Stimulated activated naive CD8-positive, alpha-beta T cell treated with anti-CD3 and anti-CD28 coated beads, Interleukin-15, Interleukin-2, amounts not matched to agents 100 U/mL and 50 U/mL, for 24 hours (primary cell): Measurements from ENCODE around the gene CAPN9.
"Not testable (repeated sequence)": the region's sequence is repeated elsewhere in the genome, so short reads cannot be mapped to it uniquely, and the experiment has no call there.

Experiments used
- ATAC-seq: fragments of 150-1000 bp; cut with Tn5 transposase; one replicate; pipeline ENCODE4 v1.10.0; 2021
- DNase-seq: peaks from one replicate; pipeline ENCODE4 v3.0.0; 2021

Gene CAPN9, protein sequence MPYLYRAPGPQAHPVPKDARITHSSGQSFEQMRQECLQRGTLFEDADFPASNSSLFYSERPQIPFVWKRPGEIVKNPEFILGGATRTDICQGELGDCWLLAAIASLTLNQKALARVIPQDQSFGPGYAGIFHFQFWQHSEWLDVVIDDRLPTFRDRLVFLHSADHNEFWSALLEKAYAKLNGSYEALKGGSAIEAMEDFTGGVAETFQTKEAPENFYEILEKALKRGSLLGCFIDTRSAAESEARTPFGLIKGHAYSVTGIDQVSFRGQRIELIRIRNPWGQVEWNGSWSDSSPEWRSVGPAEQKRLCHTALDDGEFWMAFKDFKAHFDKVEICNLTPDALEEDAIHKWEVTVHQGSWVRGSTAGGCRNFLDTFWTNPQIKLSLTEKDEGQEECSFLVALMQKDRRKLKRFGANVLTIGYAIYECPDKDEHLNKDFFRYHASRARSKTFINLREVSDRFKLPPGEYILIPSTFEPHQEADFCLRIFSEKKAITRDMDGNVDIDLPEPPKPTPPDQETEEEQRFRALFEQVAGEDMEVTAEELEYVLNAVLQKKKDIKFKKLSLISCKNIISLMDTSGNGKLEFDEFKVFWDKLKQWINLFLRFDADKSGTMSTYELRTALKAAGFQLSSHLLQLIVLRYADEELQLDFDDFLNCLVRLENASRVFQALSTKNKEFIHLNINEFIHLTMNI

DNA sequence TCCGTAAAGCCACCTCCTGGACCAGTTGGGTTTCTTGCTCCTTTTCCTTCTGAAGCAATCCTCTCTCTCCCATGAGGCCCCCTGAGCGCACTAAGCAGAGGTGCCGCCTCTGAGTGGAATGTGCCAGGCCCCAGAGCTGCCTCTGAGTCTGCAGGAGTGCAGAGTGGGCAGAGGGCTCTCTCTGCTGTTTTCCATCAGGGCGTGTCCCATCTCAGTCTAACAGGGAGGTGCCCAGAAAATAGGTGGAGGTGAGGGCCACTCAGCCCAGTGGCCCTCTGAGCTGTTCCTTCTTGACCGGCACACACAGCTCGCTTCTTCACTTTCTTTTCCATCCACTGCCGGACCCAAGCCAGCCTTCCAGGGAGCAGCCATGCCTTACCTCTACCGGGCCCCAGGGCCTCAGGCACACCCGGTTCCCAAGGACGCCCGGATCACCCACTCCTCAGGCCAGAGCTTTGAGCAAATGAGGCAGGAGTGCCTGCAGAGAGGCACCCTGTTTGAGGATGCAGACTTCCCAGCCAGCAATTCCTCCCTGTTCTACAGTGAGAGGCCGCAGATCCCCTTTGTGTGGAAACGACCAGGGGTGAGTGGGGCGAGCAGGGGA, at the start of gene CAPN9:
Gene CAPN9, plus strand, starts transcription at position 262 of the 604 bp plus-strand sequence. Its CDS starts 109 bp downstream, at position 371.
- ATAC-seq (no peak), DNase-seq (no peak)

DNA sequence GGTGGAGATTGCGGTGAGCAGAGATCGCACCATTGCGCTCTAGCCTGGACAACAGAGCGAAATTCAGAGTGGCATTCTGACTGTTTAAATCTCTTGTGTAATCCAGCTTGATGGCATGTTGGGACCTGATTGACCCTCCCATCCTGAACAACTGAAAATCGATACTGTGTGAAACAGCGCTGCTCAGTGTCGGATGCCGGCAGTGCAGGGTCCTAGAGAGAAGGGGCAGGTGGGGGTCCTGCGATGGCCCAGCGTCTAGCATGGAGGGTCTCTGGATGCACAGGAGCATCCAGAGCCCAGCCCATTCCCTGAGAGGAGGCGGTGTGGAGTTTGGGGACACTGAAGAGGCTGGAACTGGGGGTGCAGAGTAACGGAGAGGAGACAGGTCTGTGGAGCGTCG, 49.1 kb upstream of the CAPN9 start:
- no peak for DNase-seq
- no peak for ATAC-seq

DNA sequence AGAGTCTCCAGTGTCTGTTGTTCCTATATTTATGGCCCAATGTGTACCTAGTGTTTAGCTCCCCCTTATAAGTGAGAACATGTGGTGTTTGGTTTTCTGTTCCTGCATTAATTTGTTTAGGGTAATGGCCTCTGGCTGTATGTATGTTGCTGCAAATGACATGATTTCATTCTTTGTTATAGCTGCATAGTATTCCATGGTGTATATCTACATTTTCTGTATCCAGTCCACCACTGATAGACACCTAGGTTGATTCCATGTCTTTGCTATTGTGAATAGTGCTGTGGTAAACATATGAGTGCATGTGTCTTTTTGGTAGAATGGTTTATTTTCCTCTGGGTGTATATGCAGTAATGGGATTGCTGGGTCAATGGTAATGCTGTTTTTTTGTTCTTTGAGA, 48.2 kb upstream of the CAPN9 start:
- DNase-seq, ATAC-seq: not testable (repeated sequence)

DNA sequence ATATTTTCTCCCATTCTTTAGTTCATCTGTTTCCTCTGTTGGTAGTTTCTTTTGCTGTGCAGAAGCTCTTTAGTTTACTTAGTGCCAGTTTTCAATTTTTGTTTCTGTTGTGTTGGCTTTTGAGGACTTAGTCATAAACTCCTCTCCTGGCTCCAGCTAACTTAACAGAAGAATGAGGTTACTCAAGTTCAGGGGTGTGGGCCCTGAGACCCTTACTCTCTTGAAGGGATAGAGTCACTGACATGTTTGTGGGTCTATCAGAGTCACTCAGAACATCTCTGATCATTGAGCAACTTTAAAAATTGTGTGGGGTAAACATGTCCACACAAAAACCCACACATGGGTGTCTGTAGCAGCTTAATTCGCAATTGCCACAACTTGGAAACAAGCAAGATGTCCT, 47.5 kb upstream of the CAPN9 start:
- DNase-seq (no peak), ATAC-seq (no peak)

DNA sequence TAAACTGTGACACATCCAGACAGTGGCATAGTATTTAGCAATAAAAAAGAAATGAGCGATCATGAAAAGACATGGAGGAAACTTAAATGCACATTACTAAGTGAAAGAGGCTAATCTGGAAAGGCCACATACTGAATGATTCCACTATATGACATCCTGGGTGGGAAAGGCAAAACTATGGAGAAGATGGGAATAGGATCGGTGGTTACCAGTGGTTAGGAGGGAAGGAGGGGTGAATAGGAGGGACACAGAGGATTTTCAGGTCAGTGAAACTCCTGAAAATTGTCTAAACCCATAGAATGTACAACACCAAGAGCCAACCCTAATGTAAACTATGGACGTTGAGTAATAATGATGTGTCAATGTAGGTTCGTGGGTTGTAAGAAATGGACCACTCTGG, 47.1 kb upstream of the CAPN9 start:
- ATAC-seq: no peak
- DNase-seq: no peak

DNA sequence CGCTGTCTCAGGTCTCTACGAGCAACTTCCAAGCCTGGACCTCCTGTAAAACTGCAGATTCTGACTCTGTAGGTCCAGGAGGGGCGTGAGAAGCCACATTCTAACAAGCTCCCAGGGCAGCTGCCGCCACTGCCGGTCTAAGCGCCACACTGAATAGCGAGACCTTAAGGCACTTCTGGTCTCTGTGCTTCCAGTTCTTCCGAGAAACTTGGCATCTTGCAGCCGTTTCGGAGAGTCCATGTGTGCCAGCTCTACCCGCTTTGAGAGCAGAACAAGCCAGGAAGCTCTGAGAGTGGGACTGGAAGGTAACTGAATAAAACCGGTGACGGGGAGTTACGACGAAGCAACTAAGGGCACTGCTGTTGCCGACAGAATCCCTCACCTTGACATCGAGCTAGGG, 45.8 kb upstream of the CAPN9 start:
- ATAC-seq (no peak), DNase-seq (no peak)

DNA sequence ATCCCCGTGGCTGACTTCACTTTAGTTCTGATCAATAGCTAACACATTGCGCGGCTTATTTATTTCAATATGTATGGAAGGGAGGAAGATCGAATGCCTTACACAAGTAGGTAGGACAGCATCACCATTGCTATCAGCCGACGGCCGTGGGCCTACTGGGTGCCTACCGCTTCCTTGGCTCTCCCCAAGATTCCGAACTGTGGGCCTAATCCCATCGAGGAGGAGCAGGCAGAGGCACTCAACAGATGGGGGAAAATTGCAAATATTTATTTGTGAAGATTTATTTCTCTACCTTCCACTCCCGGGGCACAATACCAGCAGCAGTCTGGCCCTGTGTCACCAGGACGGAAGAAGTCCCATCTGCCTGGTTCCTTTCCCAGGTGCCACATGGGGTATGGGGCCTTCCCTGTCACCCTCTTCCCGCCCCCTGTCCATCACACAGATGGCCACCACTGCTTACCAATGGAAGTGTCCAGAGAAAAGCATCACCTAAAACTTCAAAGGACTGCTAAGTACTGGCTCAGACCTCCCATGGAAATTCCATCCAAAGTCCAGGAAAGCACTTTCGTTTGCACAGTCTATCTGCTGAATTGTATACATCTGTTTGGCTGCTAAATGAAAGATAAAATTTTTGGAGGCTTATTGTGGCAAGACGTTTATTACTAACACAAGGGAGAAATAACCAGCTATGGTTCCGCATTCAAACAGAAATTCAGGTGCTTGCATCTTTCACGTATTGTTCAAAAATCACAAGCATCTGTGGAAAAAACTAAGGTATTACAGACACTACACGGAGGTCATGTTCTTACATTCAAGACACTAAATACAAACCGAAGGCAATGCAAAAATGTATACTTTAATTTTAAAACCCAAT, 45.1 kb upstream of the CAPN9 start:
- ATAC-seq (no peak), DNase-seq (no peak)

DNA sequence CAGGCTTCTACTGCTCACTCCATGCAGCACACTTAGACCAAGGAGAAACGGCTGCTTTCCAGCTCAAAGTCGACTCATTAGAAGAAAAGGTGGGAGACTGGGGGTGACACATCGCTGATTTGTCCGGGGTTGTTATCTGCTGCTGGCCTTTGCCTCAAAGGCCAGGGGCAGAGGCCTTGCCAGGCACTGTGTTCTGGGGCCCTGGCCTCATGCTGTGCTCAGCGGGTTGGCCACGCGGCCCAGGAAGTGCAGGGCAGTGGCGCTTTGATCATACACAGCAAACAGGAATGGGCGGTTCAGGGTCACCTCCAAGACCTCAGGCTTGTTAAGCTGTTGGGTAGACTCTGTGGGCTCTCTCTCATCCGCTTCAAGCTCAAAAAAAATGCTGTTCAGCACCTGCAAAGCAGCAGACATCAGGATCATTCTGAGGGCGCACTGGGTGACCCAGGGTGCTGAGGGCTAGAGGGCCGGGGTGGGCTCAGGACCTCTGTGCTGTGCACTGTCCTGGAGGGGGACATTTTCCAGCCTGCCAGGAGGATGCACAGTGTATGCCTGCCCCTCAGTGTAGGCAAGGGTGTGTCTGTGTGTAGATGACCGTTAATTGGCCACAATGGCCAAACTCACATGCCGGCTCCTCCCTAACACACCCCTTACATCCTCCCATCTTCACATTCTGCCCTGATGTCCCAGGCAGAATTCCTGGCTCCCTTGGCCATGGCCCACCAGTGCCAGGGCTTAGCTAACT, 44.1 kb upstream of the CAPN9 start:
- ATAC-seq: no peak

DNA sequence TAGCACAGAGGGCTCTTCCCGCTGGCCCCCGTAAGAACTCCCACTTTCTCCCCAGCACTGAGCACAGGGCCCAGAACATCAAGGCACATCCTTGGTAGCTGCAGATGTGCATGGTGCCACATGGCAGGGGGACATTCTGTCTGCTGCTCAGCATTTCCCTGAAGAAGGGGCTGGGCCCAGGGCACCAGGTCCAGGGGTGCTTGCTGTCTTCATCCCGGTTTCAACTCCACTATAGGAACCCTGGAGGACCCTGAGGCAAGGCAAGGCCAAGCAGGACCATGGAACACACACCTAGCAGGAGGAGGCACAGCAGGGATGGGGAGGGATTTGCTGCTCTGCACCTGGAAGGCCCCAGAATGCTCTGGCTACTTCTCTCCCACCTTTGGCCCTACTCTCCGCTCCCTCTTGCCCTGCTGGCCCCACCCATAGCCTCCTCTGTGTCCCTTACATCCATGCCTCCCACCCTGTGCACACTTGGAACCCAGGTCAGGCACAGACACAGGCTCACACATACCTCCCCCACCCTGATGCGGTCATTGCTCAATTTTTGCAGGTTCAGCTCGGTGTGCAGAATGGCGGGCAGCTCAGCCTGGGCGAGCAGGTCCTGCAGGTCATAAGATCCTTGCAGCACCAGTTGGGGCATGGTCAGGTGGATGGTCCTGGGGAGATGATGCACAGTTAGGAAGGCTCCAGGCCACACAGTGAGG, 43.4 kb upstream of the CAPN9 start:
- no peak for DNase-seq
- no peak for ATAC-seq

More for the DNA sequence above, 44.1 kb upstream of the CAPN9 start:
- DNase-seq: no peak

DNA sequence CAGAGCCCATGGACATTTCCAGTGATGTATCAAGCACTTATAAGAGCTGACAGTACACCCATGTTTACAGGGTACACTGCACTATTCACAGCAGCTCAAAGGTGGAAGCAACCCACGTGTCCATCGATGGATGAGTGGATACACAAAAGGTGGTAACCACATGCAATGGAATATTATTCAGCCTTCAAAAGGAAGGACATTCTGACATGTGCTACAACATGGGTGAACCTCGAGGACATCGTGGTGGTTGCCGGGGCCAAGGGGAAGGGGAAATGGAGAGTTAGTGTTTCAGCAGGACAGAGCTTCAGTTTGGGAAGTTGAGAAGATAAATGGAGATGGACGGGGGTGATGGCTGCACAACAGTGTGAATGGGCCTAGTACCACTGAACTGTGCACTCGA, 42.4 kb upstream of the CAPN9 start:
- no peak for DNase-seq
- ATAC-seq: no peak

DNA sequence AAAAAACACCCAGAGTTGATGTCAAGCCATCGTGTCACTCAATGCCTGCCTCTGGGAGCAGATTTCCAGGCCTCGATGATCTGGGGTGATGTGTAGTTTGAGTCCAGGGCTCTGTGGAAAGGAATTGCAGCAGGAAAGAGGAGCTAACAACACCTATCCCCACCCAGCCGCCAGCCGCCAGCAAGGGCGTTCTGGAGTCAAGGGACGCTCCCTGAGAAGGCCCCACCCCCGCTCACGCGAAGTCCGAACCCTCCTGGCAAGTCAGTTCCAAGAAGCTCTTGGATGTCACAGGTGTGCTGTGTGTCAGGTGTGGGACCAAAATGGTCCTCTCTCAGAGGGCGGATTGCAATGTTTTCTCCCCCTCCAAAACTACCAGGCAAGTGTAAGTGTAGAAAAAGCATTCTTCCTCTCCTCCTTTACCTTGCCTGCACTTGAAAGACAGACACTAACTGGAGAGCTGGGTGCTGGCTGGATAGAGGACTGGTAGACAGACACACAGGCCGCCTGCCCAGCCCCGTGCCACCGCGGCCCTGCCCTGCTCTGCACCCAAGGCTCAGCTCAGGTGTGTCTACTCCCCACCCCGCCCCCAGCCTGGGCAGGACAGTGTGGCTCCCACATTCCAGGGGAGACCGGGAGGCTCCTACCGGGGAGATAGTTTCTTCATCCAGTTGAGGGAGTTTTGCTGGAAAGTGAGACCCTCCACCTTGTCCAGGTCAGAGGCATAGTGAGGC, 41.7 kb upstream of the CAPN9 start:
- DNase-seq (no peak), ATAC-seq (no peak)

DNA sequence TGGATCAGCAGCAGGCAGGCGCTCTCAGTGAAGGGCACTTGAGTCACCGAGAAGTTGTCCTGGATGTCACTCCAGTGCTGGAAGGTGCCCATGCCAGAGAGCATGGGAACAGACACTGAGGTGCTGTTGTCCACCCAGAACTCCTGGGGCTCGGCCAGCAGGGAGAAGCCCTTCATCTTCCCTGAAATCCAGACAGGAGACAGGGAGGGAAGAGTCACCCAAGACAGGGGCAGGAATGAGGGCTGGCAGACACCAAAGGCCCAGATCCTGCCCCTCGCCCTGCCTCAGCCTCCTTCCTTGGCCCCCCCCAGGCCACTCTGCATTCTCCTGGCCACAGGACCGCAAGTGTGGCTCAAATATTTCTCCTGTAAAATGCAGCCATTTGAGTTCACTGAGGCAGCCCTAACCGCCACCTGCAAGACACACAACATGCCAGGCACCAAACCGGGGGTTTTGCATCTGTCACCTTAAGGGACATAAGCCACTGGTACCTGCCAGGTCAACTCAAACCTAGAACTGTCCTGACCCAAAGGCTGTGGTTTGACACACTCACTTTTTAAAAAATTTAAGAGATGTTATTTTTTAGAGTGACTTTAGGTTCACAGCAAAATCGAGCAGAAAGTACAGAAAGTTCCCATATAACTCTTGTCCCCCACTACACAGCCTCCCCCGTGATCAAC, 41.0 kb upstream of the CAPN9 start:
- DNase-seq (no peak), ATAC-seq (no peak)

DNA sequence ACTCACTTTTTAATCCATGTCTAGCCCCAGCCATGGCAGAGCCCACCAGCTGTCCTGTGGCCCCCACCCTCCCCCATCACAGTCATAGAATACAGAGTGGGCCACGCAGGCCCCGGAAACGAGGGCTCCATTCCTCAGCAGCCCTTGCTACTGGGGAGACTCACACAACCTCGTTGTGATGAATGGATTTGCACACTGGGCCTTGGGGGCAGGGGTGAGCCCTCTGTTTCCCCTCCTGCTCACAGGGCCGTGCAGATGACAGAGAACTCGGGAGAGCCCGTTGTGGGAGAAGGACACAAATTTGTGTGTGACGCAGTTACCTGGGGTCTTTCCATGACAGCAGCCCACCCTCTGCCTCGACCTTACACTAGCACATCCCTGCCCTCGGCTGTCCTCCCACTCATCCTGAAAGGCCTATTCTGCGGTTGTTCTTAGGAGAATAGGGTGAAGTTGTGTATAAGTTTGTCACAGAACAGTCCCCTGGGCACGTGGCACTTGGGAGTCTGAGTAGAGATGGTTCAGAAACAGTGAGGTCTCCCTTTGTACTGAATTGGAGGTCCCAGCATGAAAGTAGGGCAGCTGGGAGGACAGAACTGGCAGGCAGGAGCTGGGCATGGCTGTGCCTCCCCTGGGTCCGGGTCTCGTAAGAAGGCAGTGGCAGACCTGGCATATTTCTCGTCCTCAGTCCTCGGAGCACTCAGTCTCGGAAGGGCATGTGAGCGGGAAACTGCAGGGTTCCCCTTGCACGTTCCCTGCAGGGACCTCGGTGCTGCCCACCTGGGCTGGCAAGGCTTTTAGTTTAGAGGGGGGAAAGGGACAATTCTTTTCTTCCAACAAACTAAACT, 40.1 kb upstream of the CAPN9 start:
- ATAC-seq (no peak), DNase-seq (no peak)

DNA sequence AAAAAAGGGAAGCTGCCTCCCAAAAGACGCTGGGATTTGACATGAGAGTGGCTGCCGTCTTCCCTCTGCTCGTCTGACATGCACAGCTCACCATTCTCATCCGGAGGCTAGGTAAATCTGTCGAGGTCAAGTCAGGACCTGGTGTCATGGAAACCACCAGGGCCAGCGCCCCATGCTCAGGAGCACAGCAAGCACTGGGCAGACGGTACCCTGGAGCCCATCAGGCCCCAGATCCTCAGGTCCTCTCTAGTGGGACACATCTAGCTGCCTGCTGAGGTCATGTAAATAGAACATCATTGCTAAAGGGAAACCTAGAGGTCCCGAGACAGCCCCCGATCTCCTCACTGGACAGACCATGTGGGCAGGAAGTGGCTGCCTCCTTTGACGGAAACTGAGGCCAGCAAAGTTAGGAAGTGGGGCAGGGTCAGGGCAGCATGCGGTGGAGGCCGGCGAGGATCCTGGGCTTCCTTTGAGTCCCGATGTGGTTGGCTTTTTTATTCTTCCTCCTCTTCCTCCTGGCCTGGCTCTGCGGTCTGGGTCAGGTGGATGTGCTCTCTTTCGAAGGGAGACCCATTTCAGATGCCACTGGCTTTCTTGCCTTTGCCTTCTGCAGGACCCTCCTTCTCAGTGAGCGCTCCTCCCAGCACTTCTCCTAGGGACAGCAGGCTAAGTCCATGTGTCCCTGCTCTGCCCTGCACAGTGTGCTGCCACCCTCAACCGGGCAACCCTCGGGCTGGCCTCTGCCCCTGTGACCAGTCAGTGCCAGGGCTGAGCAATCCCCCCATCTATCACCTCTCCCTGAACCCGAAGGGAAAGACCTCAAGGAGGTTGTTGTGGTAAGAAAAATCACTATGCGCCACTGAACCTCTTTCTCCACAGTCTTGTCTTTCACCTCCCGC, 39.2 kb upstream of the CAPN9 start:
- DNase-seq: no peak
- no peak for ATAC-seq

DNA sequence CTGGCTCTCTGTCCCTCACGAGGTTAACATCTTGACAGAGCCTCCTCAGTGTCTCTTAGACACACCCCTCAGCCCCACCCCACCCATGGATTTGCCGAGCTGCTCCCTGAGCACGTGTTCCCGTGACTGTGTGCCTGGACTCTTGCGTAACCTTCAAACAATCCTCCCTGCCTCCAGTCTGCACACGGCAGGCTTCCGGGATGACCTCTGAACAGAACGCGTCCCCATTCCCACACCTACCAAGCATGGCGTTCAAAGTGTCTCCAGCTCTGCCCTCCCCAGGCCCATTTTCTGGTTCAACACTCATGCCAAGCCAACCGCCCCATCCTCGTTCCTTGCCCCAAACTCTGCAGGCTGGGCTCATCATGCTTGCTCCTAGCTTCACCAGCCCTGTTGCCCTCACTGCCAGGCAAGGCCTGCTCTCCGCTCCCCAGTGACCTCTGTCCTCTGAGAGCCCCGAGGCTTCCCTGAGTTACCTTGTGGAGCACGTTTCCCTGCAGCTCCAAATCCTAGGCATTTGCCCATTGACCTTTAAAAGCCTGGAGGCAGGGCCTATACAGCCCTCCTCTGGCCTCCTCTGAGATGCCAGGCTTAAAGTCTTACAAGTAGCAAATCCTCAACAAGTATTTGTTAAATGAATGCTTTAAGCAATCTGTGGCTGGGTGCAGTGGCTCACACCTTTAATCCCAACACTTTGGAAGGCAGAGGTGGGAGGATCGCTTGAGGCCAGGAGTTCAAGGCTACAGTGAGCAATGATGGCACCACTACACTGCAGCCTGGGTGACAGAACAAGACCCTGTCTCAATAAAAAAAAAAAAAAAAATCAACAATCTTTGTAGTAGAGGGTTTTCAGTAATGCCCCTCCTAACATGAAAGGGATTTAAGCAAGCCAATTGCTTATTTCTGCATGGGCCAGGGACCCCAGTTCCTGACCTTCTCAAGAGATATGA, 38.3 kb upstream of the CAPN9 start:
- no peak for DNase-seq
- no peak for ATAC-seq
